ENCODE results near the gene CCDC154. TPM values are rescaled to one million over a fixed set of nuclear protein-coding genes. Genes with fewer than 3 reads are reported as not detected.
"Not testable (repeated sequence)": the region's sequence is repeated elsewhere in the genome, so short reads cannot be mapped to it uniquely, and the experiment has no call there.

CCDC154 gene
- total RNA-seq, 1 experiment from 2014 or later, result 0.26 TPM

GRCh38 chr16:1456951-1457350 lies 12.6 kb upstream of the CCDC154 start:
- DNase-seq (ENCODE audit: low read depth), result no peak

- no peak for DNase-seq (ENCODE audit: low read depth)
These were observed 11.1 kb upstream of the CCDC154 start for GRCh38 chr16:1455190-1456171.

DNA sequence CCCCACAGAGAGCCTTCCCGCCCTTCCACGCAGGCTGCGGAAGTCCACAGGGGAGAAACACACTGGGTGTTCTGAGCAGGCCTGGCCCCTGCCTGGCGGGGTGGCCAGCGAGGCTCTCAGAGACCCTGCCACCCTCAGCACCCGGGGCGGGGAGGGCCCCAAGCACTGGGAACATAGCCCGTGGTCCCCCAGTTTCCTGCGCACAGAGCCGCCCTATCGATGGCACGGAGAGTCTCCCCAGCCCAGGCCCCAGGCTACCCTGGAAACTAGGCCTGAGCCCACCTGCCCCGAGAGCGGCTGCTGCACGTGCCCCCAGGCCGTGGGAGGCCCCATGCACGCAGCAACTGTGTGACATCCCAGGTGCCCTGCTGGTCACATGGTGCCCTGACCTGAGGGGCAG lies 10.2 kb upstream of the CCDC154 start:
- no peak for DNase-seq (ENCODE audit: low read depth)

DNA sequence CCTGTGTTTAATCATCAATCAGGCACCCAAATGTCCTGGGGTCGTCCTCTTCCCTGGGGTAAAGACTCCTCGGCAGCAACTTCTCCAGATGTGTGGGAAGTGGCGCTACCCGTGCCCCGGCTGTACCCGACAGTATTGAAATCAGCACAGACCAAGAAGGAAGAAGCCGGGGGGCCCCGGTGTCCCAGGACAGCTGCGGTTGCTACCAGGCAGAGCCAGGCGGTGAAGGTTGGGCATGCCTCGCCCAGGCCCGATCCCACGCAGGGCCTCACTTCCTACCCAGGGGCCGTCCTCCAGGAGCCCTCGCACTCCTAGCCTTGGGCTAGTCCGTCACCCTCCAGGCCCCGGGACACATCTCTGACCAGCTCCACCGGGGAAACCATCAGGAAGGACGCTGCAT lies 9.0 kb upstream of the CCDC154 start:
- DNase-seq (ENCODE audit: low read depth), result no peak

GRCh38 chr16:1452530-1452929 lies 8.2 kb upstream of the CCDC154 start:
- no peak for DNase-seq (ENCODE audit: low read depth)

DNA sequence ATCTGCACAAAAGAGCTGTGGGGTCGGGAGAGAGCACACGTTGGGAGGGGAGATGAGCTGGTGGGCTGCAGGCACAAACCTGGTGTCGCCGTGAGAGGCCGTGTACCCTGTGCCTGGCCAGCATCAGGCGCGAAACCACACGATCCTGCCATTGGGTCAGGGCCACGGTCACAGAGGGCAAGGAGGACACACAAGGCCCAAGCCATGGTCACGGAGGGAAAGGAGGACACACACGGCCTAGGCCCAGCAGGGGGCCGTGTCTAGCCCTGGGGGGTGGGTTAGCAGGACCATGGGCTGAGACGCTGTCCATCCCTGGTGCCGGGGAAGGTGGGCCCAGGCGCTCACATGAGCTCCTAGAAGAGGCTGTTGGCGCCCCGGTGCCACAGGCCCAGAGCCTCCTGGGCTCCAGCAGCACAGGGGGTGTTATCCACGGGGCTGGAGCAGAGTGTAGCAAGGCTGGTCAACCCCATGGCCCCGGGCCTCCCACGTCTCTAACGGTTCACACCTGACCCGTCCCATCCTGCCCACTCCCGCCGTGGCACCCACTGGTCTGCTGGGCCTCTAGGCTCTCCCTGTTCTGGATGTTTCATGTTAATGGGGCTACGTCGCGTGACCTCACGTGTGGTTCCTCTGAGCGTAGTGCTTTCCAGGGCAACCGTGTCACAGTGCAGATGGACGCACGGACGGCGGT lies 7.5 kb upstream of the CCDC154 start:
- no peak for DNase-seq (ENCODE audit: low read depth)

GRCh38 chr16:1450841-1451240 lies 6.5 kb upstream of the CCDC154 start:
- no peak for DNase-seq (ENCODE audit: low read depth)

- no peak for DNase-seq (ENCODE audit: low read depth)
These were observed 5.9 kb upstream of the CCDC154 start for GRCh38 chr16:1450218-1450617.

DNA sequence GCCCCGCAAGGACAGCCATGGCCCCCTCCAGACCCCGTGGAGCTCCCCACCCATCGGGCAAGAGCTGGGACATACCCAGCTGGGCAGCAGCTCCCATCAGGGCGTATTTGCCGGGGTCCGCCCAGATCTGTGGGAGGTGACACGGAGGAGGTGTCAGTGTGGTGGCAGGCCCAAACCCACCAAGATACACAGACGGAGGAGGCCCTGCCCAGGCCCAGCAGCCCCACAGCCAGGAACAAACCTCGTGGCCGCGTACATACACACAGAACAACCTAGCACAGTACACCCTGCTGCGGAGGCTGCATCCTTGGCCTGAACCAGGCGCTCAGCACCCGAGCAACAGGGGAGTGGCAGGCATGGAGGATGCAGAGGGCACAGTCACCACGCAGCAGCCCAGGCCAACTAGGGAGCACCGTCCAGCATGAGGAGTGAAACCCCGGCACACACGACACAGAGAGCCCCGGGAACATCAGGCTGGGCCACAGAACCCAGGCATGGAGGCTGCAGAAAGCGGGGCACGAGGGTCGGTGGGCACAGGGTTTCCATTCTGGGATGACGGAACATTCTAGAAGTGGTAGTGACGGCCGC lies 4.9 kb upstream of the CCDC154 start:
- DNase-seq (ENCODE audit: low read depth), result no peak

DNA sequence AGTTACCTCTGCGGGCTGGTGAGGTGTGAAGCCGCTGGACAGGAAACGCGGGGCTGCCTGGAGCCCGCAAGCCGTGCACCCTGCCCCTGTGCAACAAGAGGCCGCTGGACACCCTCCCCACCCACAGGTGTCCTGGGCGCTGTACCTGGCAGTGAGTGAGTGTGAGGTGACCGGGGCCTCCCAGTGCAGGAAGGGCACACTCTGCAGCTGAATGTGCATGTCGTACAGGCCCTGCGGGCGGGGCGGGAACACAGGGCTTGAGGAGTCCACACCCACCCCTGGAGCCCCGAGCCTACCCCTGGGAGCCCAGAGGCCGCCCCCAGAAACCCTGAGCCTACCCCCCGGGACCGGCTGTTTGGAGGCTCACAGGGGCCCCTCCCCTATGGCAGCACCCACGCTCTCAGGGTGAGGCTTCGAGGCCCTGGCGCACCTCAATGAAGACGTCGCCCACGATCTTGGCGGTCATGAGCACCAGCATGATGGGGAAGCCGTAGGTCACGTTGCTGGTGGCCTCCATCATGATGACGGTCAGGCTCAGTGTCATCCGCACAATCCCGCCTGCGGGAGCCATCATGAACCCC lies 4.3 kb upstream of the CCDC154 start:
- no peak for DNase-seq (ENCODE audit: low read depth)

DNA sequence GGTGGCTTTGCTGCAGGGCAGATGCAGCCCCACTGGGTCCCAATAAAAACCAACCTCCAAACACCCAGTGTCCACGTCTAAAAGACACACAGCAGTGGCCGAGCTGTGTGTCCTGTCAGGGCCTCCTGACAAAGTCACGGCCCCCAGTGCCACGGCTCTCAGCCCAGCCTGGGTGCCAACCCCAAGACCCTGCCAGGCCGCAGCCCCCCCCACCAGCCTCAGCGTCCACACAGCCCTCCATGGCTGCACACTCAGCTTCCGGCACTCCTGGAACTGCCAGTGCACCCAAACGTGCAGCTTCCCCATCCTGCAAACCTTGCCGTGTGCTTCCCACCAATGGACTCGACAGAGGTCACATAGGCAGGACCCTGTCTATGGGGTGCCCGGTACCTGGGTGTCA lies 3.6 kb upstream of the CCDC154 start:
- no peak for DNase-seq (ENCODE audit: low read depth)

GRCh38 chr16:1446296-1447080 lies 2.1 kb upstream of the CCDC154 start:
- DNase-seq (ENCODE audit: low read depth), result no peak

GRCh38 chr16:1445518-1446203 lies 1.3 kb upstream of the CCDC154 start:
- no peak for DNase-seq (ENCODE audit: low read depth)

- DNase-seq (ENCODE audit: low read depth), result no peak
These were observed 568 bp upstream of the CCDC154 start for GRCh38 chr16:1444730-1445517.

DNA sequence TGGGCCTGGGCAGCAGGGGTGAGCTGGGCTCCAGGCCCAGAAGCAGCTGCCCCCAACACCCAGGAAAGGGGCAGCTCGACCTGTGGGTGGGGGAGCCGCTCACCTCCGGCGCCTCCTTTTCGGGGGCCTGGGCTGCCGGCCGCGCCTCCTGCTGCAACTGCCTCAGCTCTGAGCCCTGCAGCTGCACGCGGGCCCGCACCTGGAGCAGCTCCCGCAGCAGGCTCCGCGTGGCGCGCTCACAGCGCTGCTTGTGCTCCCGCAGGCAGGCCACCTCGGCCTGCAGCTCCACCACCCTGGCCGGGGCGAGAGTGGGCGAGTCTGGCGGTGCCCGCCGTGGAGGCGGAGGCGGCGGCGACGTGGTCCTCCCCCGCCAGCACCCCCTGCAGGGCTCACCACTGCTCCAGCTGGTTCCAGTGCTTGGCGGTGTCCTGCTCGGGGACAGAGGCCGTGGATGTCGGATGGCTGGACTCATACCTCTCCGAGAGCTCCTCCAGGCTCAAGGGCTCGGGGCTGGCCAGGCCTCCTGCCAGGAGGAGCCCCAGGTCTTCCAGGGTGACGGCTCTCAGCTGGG lies 868 bp downstream of the CCDC154 start:
- DNase-seq (ENCODE audit: low read depth), result no peak

DNA sequence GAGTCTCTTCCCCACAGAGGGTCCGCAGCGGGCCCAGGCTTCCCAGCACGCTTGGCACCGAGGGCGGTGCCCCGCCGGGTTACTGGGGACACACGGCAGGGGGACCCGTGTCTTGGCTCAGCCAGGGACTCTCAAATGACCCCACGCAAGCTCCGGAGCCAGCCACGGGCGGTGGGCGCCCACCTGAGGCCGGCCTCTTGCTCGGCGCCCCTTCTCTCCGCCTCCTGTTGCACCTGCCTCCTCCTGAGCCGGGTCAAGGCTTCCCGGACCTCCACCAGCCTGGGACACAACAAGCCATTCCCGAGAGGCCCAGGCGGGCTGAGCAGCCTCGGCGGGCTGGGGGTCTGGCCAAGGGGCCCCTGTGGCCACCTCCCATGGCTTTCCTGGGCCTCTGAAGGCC lies 1.7 kb downstream of the CCDC154 start:
- DNase-seq (ENCODE audit: low read depth), result no peak

DNA sequence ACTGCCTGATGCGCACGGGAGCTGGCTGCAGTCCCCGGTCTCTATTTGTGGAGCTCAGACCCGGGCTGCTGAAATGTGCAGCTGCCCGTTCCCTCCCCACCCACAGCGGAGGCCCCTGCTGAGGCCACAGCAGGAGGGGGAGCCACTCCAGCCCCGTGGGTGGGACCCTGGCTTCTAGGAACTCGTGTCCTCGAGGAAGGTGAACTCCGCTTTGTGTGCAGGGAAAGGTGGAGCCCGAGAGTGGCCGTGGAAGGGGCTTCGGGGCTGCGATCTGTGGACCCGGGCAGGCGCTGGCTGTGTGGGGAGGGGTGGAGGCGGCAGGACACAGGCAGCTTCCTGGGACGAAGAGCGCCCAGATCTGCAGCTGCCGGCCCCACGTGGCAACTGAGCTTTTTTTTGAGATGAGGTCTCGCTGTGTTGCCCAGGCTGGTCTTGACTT lies 2.9 kb downstream of the CCDC154 start:
- DNase-seq (ENCODE audit: low read depth), result no peak

DNA sequence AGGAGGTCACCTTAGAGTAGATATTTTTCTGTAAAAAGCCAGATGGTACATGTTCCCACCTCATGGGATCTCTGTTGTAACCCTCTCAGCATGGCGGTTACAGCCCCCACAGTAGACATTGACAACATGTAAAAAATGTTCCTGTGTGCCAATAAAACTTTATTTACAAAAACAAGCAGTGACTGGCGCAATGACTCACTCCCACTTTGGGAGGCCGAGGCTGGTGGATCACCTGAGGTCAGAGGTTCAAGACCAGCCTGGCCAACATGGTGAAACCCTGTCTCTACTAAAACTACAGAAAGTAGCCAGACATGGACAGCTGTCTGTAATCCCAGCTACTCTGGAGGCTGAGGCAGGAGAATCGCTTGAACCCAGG lies 4.7 kb downstream of the CCDC154 start:
- DNase-seq (ENCODE audit: low read depth), result not testable (repeated sequence)

GRCh38 chr16:1439058-1439698 lies 5.2 kb downstream of the CCDC154 start:
- DNase-seq (ENCODE audit: low read depth), result no peak
